Hippocampal formation (tissue), 2 donors: Measurements from ENCODE around the gene FDPS.
"Not testable (repeated sequence)": the region's sequence is repeated elsewhere in the genome, so short reads cannot be mapped to it uniquely, and the experiment has no call there.

Experiments
- DNase-seq, 2 donors: peaks; one replicate each; lab custom pipeline; 2025; lab: John Stamatoyannopoulos, UW

Gene FDPS

DNA sequence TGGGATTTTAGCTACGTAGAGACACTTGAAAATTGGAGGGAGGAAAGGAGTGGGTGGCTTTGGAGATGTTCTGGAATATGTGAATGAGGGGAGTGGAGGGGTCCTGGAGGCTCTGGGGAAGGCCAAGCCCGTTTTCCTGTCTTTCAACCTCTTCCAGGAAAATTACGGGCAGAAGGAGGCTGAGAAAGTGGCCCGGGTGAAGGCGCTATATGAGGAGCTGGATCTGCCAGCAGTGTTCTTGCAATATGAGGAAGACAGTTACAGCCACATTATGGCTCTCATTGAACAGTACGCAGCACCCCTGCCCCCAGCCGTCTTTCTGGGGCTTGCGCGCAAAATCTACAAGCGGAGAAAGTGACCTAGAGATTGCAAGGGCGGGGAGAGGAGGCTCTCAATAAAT, 11.6 kb downstream of the FDPS start:
- DNase-seq, result no peak

DNA sequence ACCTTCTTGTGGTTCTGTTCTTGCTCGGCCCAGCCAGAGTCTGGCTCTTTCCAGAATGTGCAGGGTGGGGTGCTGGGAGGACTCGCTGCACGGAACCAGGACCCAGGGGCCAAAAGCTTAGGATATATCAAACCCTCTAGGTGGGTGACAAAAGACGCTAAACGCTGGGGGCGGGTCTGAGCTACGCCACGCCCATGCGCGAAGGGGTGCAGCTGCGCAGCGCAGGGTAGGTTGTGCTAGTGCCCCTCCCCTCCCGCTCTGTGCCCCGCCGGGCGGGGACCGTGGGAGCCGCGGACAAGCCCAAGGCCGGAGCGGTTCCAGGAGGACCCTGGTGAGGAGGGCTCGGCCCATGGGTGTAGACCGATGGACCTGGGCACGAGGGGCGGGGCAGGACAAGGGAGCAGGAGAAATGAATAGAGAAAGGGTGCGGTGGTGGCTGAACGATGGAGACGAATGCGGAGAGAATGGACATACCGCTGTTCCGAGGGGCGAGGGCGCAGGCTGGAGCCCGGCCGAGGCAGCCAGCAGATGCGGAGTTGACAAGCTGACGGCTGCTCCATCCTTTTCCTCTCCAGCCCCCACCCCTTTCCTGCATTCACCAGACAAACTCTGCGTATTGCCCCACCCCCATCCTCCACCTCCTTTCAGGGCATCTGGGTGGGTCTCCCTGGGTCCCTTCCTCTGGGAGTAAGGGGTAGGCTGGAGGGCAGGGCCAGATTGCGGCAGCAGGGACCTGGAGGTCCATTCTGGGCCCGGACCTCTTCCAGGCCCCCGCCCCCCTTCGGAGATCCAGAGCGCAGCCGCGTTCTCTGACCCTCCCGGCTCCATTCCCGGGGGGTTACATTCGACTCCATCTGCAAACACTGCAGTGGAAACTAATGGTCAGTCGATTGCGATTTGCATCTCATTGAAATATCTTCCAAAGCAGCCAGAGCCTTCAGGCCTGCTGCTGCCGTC, 12.3 kb downstream of the FDPS start, which contains the start of gene RUSC1:
Gene RUSC1, plus strand, starts transcription at position 234 of the 957 bp plus-strand sequence. CDS start 880 bp downstream, outside the sequence.
- DNase-seq, result peak; percentile 41 to 70

DNA sequence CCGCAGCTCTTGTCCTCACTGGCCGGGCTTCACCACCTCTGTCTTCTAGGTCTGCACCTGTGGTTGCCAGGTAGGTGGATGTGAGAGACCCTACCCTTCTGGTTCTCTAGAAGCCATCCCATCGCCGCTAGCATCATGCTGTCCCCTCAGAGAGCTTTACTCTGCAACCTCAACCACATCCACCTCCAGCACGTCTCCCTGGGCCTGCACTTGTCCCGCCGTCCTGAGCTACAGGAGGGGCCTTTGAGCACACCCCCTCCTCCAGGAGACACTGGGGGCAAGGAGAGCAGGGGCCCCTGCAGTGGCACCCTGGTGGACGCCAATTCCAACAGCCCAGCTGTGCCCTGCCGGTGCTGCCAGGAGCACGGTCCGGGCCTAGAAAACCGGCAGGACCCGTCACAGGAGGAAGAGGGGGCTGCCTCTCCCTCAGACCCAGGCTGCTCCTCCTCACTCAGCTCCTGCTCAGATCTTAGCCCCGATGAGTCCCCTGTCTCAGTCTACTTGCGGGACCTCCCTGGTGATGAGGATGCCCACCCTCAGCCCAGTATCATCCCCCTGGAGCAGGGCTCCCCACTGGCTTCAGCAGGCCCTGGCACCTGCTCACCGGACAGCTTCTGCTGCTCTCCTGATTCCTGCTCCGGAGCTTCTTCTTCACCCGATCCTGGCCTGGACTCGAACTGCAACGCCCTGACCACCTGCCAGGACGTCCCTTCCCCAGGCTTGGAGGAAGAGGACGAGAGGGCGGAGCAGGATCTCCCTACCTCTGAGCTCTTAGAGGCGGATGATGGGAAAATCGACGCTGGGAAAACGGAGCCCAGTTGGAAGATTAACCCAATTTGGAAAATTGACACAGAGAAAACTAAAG, 13.2 kb downstream of the FDPS start:
- DNase-seq, result no peak

DNA sequence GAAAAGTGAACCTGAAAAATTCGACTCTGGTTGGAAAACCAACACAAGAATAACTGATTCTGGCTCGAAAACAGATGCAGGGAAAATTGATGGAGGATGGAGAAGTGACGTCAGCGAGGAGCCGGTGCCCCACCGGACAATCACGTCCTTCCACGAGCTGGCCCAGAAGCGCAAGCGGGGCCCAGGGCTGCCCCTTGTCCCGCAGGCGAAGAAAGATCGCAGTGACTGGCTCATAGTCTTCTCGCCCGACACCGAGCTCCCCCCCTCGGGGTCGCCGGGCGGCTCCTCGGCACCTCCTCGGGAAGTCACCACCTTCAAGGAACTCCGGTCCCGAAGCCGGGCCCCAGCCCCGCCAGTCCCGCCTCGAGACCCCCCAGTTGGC, 13.9 kb downstream of the FDPS start:
- peak in 1 of 2 donors; percentile 31 for DNase-seq

DNA sequence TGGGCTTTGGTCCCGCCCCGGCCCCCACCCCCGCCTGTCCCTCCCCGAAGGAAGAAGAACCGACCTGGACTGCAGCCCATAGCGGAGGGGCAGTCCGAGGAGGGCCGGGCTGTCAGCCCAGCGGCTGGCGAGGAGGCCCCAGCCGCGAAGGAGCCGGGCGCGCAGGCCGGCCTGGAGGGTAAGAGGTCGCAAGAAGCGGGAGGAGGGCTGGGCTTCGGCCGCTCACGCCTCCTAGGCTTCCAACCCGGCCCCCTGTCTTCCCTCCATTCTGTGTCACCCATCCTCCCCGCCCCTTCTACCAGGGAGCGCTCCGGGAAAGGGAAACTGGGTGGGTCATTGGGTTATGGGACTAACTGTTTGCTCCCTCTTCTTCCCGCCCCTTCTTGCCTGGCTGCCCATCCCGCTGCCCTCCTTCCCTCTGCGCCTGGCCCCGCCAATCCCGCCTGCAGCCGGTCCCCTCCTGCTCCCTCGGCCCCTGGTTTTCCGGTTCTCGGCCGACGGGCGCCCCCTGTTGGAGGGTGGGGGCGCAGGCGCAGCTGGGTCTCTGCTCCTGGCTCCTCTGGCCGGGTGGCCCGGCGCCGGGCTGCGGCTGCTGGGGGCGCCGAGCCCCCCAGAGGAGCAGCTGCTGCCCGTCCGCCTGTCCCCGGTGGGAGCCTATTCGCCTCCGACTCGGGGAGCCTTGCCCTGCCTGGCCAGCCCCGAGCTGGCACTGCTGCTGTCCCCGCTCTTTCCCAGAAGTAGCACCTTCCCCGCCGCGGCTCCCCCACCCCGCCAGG, 14.5 kb downstream of the FDPS start:
- peak; percentile 58 to 80 for DNase-seq

DNA sequence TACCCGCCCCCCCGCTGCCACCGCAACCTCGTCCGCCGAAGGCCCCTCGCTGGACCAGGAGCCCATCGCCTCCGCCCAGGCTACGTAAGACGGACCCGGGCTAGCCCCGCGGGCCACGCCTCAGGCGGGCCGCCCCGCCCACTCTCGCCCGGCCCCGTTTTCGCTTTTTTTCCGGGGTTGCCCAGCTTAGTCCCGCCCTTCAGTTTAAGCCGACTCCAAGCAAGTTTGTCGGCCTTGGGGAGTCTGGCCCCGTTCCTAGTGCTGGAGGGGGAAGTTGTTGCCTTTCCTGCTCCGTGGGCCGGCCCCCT, 15.0 kb downstream of the FDPS start:
- DNase-seq, result peak; percentile 55 to 78

DNA sequence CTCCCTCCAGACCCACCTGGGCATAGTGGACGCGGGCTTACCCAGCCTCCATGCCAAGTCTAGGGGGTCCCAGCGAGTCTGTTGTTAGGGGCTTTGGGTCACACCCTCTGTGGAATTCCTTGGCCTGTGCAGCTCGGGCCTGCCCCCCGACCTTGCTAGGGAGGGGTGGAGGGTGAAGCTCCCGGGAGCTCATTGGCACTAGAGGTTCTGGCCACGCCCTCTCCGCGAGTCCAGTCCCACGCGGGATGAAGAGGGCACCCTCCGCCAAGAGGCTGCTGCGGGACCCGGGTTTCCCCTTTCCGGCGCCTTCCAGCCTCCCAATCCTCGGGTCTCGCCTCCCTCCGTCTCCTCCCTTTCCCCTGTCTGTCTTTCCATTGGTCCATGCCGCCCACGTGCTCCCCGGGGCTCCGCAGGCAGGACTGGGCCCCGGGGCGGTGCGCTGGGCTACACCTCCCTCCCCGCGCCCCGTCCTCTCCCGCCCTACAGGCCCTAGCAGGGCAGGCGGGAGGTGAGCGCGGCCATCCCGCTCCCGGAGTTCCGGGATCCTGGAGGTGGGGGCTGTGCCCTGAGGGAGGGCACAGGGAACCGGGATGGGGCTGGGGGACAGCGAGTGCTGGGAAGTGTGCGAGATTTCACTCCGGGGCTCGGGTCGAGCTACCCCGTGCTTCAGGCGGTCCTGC, 15.5 kb downstream of the FDPS start:
- peak; percentile 90 to 94 for DNase-seq

DNA sequence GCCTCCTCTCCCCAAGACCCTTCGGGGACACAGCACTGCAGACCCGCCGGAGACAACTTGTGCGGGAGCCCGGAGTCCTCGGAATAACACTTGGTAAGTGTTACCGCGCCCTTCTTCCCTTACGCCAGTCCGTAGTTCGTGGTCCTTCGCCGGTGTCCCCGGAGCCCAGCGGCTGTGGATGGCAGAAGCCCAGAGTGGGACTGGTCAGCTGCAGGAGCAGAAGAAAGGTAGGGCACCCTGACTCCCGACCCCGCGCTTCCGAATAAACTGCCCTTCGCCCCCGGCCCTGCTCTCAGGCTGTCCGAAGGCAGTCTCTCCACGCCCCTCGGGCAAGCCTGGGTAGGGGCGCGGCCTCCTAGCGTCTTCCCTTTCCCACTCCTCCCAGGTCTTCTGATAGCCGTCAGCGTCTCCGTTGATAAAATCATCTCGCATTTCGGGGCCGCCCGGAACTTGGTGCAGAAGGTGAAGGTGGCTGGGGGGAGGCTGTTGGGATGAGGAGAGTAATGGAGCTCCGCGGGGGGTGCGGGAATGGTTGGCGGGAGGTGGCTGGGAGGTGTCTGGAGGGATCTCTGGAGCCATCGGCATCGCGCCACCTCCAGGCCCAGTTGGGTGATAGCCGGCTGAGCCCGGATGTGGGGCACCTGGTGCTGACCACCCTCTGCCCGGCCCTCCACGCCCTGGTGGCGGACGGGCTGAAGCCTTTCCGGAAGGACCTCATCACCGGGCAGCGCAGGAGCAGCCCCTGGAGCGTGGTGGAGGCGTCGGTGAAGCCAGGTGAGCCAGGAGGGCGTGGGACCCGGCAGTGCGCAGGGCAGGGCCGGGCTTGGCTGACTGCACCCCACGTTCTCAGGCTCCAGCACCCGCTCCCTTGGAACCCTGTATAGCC, 16.3 kb downstream of the FDPS start:
- no peak for DNase-seq

DNA sequence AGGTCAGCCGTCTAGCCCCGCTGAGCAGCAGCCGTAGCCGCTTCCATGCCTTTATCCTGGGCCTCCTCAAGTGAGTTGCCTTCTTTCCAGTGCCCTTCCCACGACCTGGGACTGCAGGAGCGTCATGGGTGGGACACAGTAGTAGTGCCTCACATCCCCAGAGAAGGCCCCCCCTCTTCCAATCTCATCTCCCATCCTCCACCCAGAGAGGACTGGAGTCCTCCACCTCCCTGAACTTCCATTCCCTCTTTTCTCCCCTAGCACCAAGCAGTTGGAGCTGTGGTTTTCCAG, 16.9 kb downstream of the FDPS start:
- no peak for DNase-seq

DNA sequence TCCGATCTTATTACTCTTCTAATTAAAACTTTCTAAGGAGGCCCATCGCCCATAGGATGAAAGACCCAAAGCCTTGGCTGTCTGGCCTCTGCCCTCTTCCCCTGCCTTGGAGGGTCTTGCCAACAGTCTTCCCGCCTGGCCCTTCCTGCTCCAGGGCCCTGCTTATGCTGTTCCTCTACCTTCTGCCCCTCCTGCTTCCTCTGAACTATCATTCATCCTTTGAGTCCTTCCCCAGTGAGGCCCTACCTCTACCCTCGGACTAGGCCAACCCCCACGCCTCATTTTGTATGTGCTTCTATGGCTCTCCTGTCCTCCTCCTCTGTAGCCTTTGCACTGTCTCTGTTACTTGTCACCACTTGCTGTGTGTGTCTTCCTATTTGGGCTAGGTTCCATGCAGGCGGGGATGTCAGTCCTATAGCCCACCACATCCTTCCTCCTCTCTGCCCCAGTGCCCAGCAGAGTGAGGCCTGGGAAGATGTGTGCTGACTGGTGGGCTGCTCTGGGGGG, 17.4 kb downstream of the FDPS start:
- no peak for DNase-seq

DNA sequence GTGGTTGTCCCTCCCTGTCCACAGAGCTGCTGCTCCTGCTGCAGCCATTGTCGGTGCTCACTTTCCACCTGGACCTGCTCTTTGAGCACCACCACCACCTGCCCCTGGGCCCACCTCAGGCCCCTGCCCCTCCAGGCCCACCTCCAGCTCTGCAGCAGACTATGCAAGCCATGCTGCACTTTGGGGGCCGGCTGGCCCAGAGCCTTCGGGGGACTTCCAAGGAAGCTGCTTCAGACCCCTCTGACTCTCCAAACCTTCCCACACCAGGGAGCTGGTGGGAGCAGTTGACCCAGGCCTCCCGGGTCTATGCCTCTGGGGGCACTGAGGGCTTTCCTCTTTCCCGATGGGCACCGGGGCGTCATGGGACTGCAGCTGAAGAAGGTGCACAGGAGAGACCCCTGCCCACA, 18.0 kb downstream of the FDPS start:
- no peak for DNase-seq

DNA sequence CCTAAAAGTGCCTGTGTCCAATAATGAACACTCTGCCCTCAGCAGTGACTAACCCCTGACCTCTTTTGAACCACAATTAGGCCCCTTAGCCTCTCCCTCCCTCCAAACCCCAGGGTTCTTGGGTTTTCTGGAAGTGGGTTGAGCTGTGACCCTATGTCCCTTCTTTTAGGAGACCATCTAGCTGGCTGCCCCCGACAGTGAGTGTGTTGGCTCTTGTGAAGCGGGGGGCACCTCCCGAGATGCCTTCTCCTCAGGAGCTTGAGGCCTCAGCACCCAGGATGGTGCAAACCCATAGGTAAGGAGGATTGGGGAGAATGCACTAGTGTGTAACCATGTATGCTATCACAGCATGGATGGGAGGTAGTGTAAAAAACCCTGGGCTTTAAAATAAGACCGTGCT, 19.3 kb downstream of the FDPS start:
- DNase-seq, result no peak

DNA sequence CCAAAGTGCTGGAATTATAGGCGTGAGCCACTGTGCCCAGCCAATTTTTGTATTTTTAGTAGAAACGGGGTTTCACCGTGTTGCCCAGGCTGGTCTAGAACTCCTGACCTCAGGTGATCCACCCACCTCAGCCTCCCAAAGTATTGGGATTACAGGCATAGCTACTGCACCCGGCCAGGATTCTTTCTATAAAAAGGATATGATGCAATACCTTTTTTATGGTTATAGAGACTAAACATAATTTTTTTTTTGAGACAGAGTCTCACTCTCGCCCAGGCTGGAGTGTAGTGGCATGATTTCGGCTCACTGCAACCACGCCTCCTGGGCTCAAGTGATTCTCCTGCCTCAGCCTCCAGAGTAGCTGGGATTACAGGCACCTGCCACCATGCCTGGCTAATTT, 20.2 kb downstream of the FDPS start:
- DNase-seq, result not testable (repeated sequence)

DNA sequence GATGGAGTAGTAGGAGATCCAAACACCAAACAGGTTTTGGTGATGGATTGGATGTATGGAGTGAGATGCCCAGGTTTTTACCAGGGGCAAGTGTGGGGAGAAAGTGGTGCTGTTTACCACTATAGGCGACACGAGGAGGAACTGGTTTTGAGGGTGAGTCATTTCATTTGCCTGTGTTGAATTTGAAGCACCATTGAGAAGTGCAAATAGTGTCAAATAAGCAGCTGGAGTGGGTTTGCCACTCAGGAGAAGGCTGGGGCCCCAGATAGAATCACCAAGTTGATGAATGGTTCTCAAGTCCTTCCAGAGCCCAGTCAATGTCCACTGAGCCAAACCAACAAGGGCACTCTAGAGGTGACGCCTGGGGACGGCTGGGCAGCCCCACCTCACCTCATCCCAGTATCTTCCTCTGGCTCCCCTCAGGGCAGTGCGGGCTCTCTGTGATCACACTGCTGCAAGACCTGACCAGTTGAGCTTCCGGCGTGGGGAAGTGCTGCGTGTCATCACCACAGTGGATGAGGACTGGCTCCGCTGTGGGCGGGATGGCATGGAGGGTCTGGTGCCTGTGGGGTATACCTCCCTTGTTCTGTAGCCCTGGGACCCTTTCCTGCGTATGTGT, 21.4 kb downstream of the FDPS start:
- DNase-seq, result no peak

DNA sequence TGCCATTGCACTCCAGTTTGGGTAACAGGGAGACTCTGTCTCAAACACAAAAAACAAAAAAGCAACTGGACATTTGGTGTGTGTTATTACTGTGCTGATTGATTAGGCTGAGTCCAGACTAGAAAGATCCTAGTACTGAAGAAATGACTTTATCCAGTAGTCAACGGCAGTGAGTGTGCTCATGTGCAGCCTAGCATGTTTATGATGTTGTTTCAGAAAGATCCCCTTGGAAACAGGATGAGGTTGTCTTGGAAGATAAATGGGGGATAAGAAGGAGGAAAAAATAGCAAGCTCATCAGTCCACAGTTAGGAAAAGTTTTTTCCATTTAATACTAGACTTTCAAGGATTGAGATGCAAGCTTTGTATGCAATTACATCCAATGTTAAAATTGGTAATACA, 26.3 kb downstream of the FDPS start:
- DNase-seq, result no peak

DNA sequence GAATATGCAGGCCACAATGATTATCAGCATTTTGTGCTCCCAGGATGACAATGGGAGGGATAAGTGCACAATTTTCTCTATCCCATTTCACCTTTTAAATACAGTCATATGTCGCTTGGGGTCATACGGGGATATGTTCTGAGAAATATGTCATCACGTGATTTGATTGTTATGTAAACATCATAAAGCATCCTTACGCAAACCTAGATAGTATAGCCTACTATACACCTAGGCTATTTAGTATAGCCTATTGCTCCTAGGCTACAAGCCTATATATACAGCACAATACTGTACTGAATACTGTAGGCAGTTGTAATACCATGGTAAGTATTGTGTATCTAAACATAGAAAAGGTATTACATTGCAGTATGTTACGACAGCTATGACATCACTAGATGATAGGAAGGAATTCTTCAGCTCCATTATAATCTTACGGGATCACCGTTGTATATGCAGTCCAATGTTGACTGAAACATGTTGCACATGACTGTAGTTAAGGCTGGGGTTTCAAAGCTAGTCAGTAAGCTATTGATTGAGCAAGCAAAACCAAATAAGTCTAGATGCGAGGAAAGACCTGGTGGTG, 30.9 kb downstream of the FDPS start:
- no peak for DNase-seq

DNA sequence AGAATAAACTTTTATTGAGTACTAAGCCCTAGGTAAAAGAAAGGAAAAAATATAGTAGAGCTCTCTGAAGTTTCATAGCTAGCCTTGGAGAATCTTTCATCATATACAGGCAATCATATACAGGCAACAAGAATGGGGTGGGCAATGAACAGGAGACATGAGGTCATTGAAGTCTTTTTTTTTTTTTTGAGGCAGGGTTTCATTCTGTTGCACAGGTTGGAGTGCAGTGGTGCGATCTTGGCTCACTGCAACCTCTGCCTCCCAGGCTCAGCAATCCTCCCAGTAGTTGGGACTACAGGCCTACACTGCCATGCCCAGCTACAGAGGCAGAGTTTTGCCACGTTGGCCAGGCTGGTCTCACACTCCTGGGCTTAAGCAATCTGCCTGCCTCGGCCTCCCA, 34.2 kb downstream of the FDPS start:
- DNase-seq, result no peak

DNA sequence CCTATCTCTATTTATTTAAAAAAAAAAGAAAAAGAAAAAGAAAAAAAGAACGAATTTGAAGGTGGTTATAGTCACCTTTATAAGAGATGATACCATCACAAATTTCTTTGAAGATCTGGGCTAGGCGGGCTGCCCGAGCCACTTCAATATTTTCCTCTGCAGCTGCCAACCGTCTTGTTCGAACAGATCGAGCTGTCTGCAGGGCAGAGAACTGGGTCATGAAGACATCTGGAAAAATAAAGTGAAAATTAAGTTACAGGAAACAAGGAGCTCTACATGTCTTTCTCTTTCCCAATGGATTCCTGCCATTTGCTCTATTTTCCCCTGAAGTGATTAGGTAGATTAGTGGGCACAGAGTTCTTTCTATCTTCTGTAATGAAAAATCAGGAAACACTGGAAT, 44.0 kb downstream of the FDPS start:
- DNase-seq, result no peak

DNA sequence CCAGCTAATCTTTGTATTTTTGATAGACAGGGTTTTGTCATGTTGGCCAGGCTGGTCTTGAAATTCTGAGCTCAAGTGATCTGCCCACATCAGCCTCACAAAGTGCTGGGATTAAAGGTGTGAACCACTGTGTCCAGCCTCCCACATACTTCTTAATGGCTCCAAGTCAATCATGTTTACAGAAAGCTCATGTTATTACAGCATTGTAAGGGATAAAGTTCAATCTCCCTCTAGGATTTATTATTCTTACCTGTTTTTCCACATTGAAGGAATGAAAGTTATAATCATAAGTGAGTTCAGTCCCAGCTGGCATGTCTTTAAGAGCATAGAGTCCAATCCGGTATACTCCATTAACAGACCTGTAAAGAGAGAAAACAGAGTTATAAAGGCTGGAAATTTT, 51.4 kb downstream of the FDPS start:
- DNase-seq, result no peak
